Renal pelvis (tissue), 4 donors: ENCODE results near the gene CCDC85A. TPM values are rescaled to one million over a fixed set of nuclear protein-coding genes. Genes with fewer than 3 reads are reported as not detected.

ENCODE experiments used
- DNase-seq: peaks from one replicate; pipeline ENCODE4 v3.0.0-alpha.2; 2013
- polyA plus RNA-seq, 3 donors: library from polyadenylated mRNA; unstranded; fragments of 120-200 nt; gene quantifications; one replicate each; pipeline ENCODE4 v1.2.1, GENCODE V29; 2013; ENCODE audit not compliant: insufficient read length in 3 of 3

The CCDC85A gene
- polyA plus RNA-seq, 3 donors: 1.4 to 2.3 (median 1.8) TPM

DNA sequence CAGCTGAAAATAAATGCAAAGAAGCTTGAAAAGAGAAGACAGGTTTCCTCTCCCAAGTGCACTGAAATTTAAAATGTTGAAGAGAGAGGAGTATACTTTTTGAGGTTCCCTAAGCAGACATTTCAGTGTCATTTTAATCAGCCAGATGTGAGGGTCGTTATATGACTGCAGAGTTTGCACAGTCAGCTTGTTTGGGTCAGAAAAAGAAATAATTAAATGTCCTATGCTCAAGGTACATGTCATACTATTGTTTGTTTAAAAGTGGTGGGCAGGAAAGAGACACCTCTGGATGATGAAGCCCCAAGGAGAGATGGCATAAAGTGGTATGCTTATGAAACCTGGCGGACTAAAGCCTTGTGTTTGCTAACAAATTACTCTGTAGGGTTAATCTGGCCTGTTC lies 55.2 kb downstream of the CCDC85A start:
- DNase-seq: no peak

DNA sequence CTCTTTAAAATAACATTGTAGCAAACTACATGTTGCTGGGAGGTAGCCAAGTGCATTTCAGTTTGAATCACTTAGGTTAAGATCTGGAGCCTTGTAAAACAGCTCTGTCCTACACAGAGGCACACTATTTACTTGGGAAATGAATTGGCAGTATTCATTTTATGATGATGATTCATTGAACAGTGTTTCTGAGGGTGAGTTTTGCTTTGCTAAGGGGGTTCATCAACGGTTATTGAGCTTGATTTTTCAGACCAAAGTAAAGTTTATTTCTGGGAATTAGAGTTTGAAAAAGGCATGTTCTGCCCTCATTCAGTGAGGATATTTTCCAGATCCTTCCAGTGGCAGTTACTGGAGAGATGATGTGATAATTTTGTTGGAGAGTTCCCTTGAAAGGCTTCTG lies 55.6 kb downstream of the CCDC85A start:
- no peak for DNase-seq

- DNase-seq: no peak
Measured at GRCh38 chr2:56240210-56240609, 56.4 kb downstream of the CCDC85A start.

GRCh38 chr2:56244506-56244905 lies 60.7 kb downstream of the CCDC85A start:
- no peak for DNase-seq

DNA sequence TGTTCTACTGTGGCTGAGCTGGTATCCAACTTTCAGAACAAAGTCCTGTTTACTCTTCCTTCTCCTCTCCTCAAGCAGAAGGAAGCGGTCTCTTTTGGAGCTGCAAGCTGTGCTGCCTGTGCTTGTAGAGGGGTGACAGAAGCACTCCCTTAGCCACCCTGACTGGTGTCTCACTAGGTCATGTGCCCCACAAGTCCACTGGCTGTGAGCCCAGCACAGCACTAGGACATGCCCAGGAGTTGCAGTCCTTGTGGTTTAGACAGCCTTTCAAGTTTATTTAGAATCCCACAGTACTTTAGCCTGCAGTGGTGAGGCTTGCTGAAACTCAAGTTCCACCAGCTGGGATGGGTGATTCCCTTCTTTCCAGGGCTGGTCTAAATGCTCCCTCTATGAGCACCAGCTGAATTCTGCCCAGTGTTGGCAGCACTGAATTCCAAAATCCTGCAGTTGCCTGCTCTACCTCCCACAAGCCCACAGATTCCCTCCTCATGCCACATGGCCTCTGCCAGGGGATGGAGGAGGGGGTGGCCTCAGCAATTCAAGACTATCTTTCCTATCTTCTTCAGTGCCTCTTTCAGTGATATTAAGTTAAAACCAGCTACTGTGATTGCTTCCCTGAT lies 61.2 kb downstream of the CCDC85A start:
- DNase-seq: no peak

DNA sequence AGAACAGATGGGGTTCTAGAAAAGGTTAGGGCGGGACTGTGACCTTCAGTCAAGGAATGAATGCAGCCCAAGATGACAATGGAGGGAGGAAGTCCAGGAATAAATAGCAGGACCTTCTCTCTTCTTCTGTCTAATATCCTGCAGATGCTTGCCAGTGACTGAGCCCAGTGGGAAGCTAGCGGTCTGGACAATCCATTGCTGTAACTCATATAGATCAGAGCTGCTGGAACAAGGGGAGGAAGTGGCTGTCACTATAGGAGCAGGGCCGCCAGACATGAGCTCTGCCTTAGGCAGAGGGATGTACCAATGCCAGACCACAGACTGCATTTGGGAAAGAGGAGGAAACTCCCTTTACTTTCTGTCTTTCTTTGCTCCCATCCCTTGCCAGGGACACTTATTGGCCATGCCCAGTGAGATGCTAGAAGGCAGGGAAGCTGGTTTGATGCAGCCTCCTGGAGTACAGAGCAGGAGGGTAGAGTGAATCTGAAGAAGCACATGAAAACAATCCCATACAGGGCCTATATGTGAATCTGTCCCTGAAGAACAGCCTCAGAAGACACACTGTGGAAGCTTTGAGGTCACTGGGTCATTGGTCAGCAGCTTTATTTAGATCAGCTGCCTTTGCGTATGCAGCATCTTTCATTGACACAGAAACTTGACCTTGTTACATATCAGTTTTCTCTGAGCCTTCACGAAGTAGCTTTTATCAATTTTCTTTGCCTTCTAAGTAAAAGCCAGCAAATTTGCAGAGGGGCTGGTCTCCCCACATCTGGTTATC lies 65.4 kb downstream of the CCDC85A start:
- no peak for DNase-seq

GRCh38 chr2:56250153-56250729 lies 66.5 kb downstream of the CCDC85A start:
- no peak for DNase-seq

GRCh38 chr2:56260415-56260814 lies 76.6 kb downstream of the CCDC85A start:
- DNase-seq: no peak

DNA sequence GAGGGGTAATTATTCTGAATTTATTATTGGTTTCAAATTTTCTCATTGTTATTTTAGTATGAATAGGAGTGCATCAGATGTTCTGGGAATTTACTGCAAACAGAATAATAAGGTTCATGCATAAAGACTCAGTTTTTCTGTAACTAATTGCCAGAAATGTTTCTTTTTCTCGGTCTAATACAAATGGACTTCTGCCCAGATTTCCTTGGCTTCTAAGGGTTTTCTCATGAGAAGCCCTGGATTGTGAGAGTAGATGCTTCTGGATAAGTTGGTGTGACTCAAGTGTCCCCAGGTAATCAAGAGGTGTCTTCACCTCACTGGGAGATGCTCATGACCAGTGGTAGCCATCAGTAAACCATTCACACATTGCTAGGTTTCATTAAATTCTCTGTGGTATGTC lies 78.5 kb downstream of the CCDC85A start:
- DNase-seq: no peak

GRCh38 chr2:56263876-56264275 lies 80.1 kb downstream of the CCDC85A start:
- DNase-seq: no peak

- no peak for DNase-seq
Measured at GRCh38 chr2:56266761-56267414, 83.1 kb downstream of the CCDC85A start.

GRCh38 chr2:56267415-56267788 lies 83.6 kb downstream of the CCDC85A start:
- no peak for DNase-seq

GRCh38 chr2:56268856-56269255 lies 85.1 kb downstream of the CCDC85A start:
- no peak for DNase-seq

GRCh38 chr2:56271275-56271674 lies 87.5 kb downstream of the CCDC85A start:
- no peak for DNase-seq

DNA sequence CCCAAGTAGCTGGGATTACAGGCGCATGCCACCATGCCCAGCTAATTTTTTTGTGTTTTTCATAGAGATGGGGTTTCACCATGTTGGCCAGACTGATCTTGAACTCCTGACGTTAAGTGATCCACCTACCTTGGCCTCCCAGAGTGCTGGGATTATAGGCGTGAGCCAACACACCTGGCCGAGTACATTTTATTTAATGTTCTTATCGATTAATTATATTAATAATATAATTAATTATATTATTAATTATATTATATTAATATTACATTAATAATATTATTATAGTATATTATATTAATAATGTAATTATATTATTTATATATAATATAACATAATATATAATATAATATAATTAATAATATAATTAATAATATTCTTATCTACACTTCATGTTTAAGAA lies 101.4 kb downstream of the CCDC85A start:
- no peak for DNase-seq

DNA sequence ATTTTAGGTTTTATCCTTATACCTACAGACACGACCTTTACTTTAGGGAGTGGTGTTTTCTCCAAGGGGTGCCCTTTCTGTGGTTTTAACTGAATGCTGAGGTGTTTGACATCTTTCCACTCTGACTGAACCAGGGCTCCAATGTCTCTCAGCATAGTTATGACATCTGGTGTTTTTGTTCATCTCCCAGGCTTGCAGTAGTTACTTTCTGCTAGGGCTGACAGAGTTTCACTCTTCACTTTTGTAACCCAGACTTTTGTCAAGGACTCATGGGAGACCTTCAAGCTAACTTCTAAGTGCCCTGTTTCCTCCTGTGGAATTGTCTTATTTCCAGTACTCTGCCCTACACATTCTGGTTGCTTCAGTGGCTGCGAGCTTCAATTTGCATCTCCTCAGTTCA lies 103.1 kb downstream of the CCDC85A start:
- no peak for DNase-seq

DNA sequence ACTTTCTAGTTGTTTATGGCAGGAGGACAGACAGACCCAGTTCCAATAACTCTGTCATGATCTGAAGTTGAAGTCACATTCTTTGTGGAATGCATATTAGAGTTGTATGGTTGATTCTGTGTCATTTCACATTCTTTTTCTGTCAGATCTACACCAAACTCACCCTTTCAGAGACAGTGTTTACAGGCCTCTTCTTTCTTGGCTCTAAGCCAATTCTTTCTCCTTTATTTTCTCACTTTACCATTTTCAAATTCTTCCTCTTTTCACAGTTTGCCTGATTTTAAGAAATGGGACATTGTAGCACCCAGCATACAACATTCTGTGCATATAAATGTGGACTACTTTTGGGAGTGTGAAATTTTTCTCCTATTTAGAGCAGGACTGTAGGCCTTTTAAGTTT lies 103.7 kb downstream of the CCDC85A start:
- DNase-seq: no peak

- no peak for DNase-seq
Measured at GRCh38 chr2:56287974-56288373, 104.2 kb downstream of the CCDC85A start.

- no peak for DNase-seq
Measured at GRCh38 chr2:56288838-56289580, 105.2 kb downstream of the CCDC85A start.

- no peak for DNase-seq
Measured at GRCh38 chr2:56291711-56292110, 107.9 kb downstream of the CCDC85A start.

- no peak for DNase-seq
Measured at GRCh38 chr2:56292951-56293350, 109.2 kb downstream of the CCDC85A start.

DNA sequence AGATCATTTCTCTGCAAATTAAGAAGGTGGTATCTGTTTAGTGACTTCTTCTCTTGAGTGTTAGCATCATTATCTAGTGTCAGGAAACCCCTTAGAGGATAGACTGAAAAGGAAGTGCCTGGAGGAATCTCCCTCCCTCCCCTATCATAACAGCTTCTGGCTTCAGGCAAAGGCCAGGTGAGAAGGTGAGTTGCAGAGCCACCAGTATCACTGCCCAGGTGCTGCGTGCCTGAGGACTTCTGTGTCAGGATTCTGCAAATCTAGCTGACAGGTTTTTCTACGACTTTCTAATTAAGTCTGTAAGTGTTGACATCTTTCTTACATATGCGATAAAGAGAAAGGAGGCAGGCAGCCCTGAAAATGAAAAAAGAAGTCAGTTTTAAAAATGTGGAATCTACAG lies 111.9 kb downstream of the CCDC85A start:
- DNase-seq: no peak
